Skeletal muscle satellite cell (primary cell): ENCODE measurements around the gene LCE3A.
A peak's percentile ranks its signal among the peaks of the same experiment; 100 is the strongest.
"Not testable (repeated sequence)": the region's sequence is repeated elsewhere in the genome, so short reads cannot be mapped to it uniquely, and the experiment has no call there.

Experiments
- H3K27me3 ChIP-seq: 2 replicates; pipeline ENCODE4 v1.7.0; 2013; ENCODE audit warnings: low read length; ENCODE audit not compliant: control insufficient read depth, insufficient read depth
- H3K36me3 ChIP-seq: 2 replicates; pipeline ENCODE4 v1.7.0; 2013; ENCODE audit warnings: mild to moderate bottlenecking, control low read depth, low read length; ENCODE audit not compliant: insufficient read depth
- H3K4me1 ChIP-seq: 2 replicates; pipeline ENCODE4 v1.7.0; 2013; ENCODE audit warnings: low read length; ENCODE audit not compliant: control insufficient read depth, insufficient read depth
- H3K4me2 ChIP-seq: 2 replicates; pipeline ENCODE4 v1.7.0; 2013; ENCODE audit warnings: mild to moderate bottlenecking, low read length
- H3K4me3 ChIP-seq: 2 replicates; pipeline ENCODE4 v1.7.0; 2013; ENCODE audit warnings: low read length
- H3K9ac ChIP-seq: 2 replicates; pipeline ENCODE4 v1.7.0; 2013; ENCODE audit warnings: mild to moderate bottlenecking, low read depth, low read length, moderate library complexity
- H3K9me3 ChIP-seq: replicated peaks from 2 replicates; pipeline ENCODE4 v1.7.0; 2013; ENCODE audit warnings: mild to moderate bottlenecking, control low read depth, low read length

The LCE3A gene

DNA sequence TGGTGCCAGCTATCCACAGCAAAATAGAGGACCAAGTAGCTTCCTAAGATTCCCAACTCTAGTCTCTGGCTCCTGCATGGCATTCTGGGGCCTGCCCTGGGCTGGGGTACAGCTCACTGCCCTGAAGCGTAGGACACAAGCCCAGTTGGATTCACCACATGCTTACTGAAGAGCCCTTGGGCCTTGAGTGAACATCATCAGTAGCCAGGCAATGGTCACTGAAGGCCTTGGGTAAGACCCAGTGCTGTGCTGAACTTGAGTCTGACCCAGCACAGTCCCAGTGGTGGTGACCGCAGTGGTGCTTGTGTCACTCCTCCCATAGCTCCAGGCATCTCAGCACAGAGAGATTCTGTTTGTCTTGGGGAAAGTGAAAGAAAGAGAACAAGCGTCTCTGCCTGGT is 7.7 kb upstream of the LCE3A start:
- Histone ChIP-seq H3K36me3 (no peaks in the 10 kb centered on the region), H3K27me3 (no peaks in the 10 kb centered on the region), H3K9ac (no peak overlapping the region), H3K4me3 (no peak overlapping the region), H3K4me1 (no peaks in the 10 kb centered on the region), H3K9me3 (no peaks in the 10 kb centered on the region), H3K4me2 (no peak overlapping the region)

DNA sequence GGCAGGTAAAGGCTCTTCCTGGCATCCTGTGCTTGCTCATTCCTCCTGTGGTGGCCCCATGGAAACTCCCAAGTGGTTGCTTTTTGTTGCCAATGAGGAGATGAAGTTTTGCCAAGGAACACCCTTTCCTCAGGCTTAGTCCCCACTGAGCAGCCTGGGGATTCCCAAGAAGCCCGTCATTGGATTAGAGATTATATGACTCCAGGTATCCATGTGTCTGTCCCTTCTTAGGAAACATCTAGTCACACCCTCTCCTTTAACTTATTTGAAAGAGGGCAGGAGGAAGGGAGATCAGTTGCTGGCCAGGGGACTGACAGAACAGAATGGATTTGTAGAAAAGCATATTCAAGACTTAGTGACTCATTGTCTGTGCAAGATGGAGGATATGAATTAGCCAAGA is 3.8 kb upstream of the LCE3A start:
- no peak overlapping the region for H3K9ac ChIP-seq
- no peaks in the 10 kb centered on the region for H3K27me3 ChIP-seq
- H3K36me3 ChIP-seq = no peaks in the 10 kb centered on the region
- no peak overlapping the region for H3K4me2 ChIP-seq
- H3K9me3 ChIP-seq = no peaks in the 10 kb centered on the region
- peaks cover 10% of the 10 kb centered on the region for H3K4me1 ChIP-seq
- no peak overlapping the region for H3K4me3 ChIP-seq

DNA sequence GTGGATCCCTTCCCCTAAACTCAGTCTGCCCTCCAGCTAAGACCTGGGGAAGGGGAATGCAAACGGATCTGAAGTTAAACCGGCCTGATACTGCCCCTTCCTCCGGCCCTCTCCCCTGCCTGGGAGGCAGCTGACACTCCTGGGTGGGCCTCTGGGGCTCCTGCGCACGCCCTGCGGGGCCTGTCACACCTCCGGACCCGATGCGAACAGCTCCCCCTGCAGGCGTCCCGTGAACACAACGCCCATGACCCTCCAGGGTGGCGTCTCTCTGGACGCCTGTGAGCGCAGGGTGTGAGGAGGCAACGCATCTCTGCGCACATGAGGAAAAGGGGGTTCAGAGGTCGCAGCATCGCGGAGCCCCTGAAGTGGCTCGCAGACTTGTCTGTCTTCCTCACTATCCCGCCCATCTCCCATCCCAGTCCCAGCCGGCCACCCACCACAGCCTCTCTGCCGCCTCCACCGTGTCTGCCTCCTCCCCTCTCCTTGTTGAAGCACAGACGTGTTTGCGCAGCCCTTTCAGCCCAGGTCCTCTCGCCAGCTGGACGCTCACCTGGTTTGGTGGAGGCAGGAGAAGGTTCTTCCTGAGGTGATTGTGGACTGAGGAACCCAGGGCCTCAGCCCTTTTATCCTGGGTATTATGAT is 421 bp upstream of the LCE3A start:
- no peaks in the 10 kb centered on the region for H3K36me3 ChIP-seq
- peak overlapping the region; percentile 44 for H3K4me2 ChIP-seq
- H3K9me3 ChIP-seq = peaks cover 9% of the 10 kb centered on the region
- H3K27me3 ChIP-seq = no peaks in the 10 kb centered on the region
- peak overlapping the region; percentile 12 for H3K4me3 ChIP-seq
- peaks cover 10% of the 10 kb centered on the region for H3K4me1 ChIP-seq
- H3K9ac ChIP-seq = no peak overlapping the region

DNA sequence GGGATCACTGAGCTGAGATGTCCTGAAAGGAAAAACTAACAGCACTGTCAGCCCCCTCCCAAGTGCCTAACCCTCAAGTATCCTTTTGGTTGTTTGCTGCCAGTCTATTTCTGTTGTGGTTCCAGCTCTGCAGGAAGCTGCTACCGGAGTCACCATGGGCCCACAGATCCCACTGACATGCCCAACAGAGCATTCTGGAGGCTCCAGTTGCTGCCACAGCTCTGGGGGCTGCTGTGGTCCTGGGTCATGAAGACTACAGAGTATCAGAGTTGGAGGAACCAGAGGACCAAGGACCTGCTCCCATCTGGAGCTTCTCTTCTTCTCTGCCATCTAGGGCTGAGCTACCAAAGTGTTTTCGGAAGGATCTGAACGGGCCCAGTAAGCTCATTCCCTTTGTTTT is 910 bp downstream of the LCE3A start:
- no peaks in the 10 kb centered on the region for H3K36me3 ChIP-seq
- H3K9me3 ChIP-seq = peaks cover 9% of the 10 kb centered on the region
- H3K4me3 ChIP-seq = no peak overlapping the region
- no peaks in the 10 kb centered on the region for H3K27me3 ChIP-seq
- no peak overlapping the region for H3K4me2 ChIP-seq
- no peak overlapping the region for H3K9ac ChIP-seq
- peaks cover 10% of the 10 kb centered on the region for H3K4me1 ChIP-seq

DNA sequence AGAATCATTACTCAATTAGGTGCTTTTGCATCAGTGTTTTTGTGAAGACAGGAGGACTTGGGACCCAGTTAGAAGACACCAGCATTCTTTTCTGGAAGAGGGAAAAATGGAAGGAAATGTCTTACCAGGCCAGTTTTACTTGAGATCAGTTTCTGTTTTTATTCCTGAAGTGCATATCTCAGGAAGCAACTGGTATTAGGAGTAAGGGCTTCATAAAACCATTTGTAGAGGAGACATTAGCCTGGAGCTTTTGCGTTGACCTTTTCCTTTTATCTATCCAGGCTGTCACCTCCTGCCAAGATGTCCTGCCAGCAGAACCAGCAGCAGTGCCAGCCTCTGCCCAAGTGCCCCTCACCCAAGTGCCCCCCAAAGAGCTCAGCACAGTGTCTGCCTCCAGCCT is 9.4 kb downstream of the LCE3A start, which contains the start of gene LCE3B:
Gene LCE3B, plus strand, starts transcription at position 301 of the 400 bp plus-strand sequence. Its CDS starts 0 bp downstream, at position 301.
- no peaks in the 10 kb centered on the region for H3K27me3 ChIP-seq
- H3K4me1 ChIP-seq = no peaks in the 10 kb centered on the region
- H3K9ac ChIP-seq = no peak within 1 kb of the TSS
- H3K4me2 ChIP-seq = no peak within 1 kb of the TSS
- H3K9me3 ChIP-seq = no peaks in the 10 kb centered on the region
- H3K36me3 ChIP-seq = no peaks in the 10 kb centered on the region
- H3K4me3 ChIP-seq = no peak within 1 kb of the TSS

DNA sequence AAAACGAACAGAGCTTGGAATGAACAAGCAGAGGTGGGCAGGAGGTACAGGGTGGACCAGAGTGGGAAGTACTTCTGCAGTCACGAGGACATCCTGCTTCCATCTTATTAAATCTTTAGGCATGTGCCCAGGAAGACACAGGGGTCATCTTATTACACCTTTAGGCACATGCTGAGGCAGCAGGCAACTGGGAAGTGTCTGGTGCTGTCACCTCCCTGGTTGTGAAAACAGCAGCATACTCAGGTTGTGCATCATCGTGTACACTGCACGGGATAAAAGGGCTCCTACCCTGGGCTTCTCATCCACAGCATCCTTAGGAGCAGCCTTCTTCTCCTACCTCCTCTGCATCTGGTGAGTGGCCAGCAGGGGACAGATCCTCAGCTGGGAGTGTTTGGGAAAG is 23.0 kb downstream of the LCE3A start, which contains the start of gene LCE3C:
Gene LCE3C, plus strand, starts transcription at position 301 of the 400 bp plus-strand sequence. CDS start 498 bp downstream, outside the sequence.
- Histone ChIP-seq H3K27me3 (no peaks in the 10 kb centered on the region), H3K36me3 (no peaks in the 10 kb centered on the region), H3K4me3 (no peak within 1 kb of the TSS), H3K4me2 (no peak within 1 kb of the TSS), H3K9me3 (no peaks in the 10 kb centered on the region), H3K9ac (no peak within 1 kb of the TSS), H3K4me1 (no peaks in the 10 kb centered on the region)

DNA sequence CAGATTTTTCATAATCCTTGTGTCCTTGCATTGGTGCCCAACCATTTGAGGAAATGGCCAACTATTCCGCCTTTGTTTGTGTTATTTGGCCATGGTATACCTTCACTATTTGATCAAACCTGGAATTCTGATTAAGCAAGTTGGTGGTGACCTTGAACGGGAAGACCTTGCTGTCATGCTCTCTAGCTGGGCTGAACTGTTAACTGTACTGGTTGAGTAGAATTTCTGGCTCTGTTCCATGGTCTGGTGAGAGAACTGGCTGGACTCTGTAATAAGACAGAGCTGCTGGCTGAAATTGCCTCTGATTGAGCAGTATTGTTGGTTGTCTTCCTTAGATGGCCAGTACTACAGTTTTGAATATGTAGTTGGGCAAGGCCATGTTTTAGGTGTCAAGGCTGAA is 25.9 kb downstream of the LCE3A start:
- Histone ChIP-seq H3K9me3 (no peaks in the 10 kb centered on the region), H3K9ac (no peak overlapping the region), H3K27me3 (no peaks in the 10 kb centered on the region), H3K4me1 (no peaks in the 10 kb centered on the region), H3K36me3 (no peaks in the 10 kb centered on the region), H3K4me2 (no peak overlapping the region), H3K4me3 (no peak overlapping the region)

DNA sequence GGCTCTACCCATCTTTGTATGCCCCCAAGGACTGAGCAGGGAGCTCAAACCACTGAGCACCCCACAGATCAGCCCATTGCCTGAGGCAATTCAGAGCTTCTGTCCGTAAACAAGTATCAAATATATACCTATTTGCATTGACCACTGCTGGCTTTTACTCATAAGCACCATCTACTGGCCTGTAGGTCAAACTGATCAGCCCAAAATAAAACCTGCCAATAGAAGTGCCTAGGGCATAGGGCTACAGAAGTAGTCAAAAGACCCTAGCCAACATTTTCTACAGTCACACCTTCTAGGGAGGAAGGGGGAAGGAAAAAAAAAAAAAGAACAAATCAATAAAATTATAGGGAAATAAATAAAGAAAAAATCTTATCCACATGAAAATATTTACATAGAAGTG is 37.3 kb downstream of the LCE3A start:
- no peaks in the 10 kb centered on the region for H3K4me1 ChIP-seq
- no peak overlapping the region for H3K4me3 ChIP-seq
- no peak overlapping the region for H3K9ac ChIP-seq
- H3K9me3 ChIP-seq = no peaks in the 10 kb centered on the region
- H3K27me3 ChIP-seq = no peaks in the 10 kb centered on the region
- H3K4me2 ChIP-seq = no peak overlapping the region
- H3K36me3 ChIP-seq = no peaks in the 10 kb centered on the region

DNA sequence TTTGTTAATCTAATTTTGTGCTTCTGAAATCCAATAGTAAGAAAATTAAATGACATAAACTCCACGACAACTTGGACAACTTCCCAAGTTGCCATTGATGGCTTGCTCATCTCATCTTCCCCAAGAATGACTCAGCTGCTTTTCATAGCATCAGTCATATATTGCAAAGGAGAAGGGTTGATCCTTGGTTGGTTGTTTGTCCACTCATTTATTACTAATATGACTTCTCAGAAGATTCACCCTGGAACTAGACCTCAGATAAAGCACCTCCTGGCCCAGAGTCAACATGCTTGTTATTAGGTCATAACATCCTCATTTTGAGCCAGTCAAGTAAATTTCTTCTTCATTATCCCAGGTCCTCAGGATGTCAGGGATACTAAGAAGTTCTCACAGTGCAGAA is 40.3 kb downstream of the LCE3A start:
- no peak overlapping the region for H3K4me3 ChIP-seq

DNA sequence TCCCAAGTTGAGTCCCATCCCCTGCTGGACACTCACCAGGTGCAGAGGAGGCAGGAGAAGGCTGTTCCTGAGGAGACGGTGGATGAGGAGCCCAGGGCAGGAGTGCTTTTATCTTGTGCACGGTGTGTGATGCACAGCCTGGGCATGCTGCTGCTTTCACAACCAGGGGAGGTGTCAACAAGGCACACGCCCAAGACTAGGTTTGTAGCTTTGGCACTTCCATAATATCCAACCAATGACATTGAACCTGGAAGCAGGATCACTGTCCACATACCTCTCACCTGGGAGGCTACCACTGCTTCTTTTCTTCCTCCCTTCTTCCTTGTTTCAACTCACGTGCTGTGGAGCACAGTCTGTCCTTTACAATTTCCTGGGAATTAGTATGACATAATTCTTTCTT is 42.5 kb downstream of the LCE3A start, which contains the start of gene LCE3D:
Gene LCE3D, minus strand, starts transcription at position 84 of the 400 bp plus-strand sequence. CDS start 580 bp downstream, outside the sequence.
- Histone ChIP-seq H3K9me3 (no peaks in the 10 kb centered on the region), H3K4me1 (peaks cover 8% of the 10 kb centered on the region), H3K27me3 (no peaks in the 10 kb centered on the region), H3K36me3 (no peaks in the 10 kb centered on the region), H3K4me2 (no peak within 1 kb of the TSS), H3K9ac (no peak within 1 kb of the TSS), H3K4me3 (no peak within 1 kb of the TSS)

More for the DNA sequence above, 40.3 kb downstream of the LCE3A start:
- H3K9me3 ChIP-seq = no peaks in the 10 kb centered on the region
- no peak overlapping the region for H3K4me2 ChIP-seq
- no peak overlapping the region for H3K9ac ChIP-seq
- no peaks in the 10 kb centered on the region for H3K36me3 ChIP-seq
- no peaks in the 10 kb centered on the region for H3K27me3 ChIP-seq
- H3K4me1 ChIP-seq = peaks cover under 1% of the 10 kb centered on the region

DNA sequence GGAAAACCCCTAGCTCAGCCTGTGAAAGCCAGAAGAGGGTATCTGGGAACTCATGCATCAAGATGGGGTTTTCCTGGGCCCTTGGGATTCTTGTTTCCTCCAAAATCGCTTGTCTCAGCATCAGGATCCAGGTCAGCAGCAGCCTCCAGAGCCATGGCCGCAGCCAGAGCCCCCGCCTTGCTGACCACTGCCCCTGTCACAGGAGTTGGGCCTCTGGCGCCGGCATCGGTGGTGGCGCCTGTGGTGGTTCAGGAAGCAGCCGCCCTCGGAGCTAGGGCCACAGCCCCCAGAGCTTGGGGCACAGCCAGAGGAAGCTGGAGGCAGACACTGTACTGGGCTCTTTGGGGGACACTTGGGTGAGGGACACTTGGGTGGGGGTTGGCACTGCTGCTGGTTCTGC is 43.4 kb downstream of the LCE3A start:
- not testable (repeated sequence) for H3K4me3 ChIP-seq, H3K4me2 ChIP-seq, H3K9me3 ChIP-seq, H3K9ac ChIP-seq, H3K27me3 ChIP-seq, H3K36me3 ChIP-seq, H3K4me1 ChIP-seq

DNA sequence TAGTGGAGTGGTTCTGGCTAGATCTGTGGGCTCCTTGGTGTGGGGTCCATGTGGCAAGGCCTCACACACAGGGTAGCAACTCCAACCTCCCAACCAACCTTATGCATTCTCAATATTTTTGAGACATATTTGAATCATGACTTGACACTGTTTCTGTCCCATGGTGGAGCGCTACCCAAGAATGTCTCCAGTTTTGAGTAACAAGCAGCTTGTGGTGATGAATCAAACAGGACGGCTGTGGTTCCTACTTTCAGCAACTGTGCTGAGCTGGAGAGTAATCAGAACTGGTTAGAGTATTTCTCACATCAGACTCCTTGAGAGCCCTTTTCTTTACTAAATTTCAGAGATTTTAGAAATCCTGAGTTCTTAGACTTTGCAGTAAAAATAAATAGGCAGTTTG is 45.7 kb downstream of the LCE3A start:
- Histone ChIP-seq H3K36me3 (no peaks in the 10 kb centered on the region), H3K9me3 (no peaks in the 10 kb centered on the region), H3K4me3 (no peak overlapping the region), H3K4me1 (peaks cover 8% of the 10 kb centered on the region), H3K27me3 (no peaks in the 10 kb centered on the region), H3K9ac (no peak overlapping the region), H3K4me2 (peak overlapping the region; percentile 27)
